ENCODE measurements around the gene SLC6A11. TPM values are rescaled to one million over a fixed set of nuclear protein-coding genes. Genes with fewer than 3 reads are reported as not detected.

Gene SLC6A11
- total RNA-seq, 6 donors from 2014 or later, result 0.07 TPM; not detected in 5

DNA sequence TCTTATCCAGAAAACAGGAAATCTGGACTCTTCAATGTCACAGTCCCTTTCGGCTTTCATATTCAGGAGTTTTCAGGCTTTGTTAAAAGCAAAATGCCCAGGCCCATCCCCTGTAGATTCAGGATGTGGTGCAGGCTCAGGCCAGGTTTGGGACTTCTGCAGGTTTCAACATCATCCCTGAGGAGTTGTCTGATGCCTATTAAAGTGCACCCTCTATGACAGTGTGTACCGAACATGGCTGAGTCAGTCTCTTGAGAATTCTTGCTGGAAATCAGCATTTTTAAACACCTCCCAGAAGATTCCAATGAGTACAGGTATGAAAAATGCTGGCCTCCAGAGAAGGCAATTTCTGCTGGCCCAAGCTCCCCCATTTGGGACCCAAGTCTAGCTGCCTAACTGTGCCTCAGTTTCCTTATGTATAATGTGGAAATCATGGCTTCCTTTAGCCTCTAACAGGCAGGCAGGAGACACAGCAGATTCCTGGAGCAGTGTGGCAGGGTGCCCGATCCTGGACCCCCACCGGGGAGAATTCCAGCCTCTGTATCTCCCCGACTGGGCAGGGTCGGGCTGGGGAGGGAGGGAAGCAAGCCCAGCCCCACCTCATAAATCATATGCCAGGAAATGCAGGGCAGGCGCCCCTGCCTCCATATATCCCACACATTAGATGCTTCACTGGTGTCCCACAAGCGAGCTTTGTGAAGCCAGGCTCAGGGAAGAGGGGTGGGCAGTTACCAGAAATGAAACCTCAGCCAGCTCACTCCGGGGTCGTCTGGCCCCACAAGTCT, 44.4 kb upstream of the SLC6A11 start:
- Histone ChIP-seq H3K4me3 (no peak overlapping the region), H3K27ac (no peak overlapping the region), H3K4me1 (no peaks in the 10 kb centered on the region), H3K36me3 (no peaks in the 10 kb centered on the region), H3K9me3 (no peaks in the 10 kb centered on the region), H3K27me3 (no peaks in the 10 kb centered on the region)
- ATAC-seq (ENCODE audit: low FRiP score in 2 of 2) (peak in 1 of 2 donors; percentile 28), DNase-seq (no peak)
- 60 to 64% methylated on average over 10 of the region's 10 CpGs for WGBS, 2 donors
- TF ChIP-seq, protein P1, sequence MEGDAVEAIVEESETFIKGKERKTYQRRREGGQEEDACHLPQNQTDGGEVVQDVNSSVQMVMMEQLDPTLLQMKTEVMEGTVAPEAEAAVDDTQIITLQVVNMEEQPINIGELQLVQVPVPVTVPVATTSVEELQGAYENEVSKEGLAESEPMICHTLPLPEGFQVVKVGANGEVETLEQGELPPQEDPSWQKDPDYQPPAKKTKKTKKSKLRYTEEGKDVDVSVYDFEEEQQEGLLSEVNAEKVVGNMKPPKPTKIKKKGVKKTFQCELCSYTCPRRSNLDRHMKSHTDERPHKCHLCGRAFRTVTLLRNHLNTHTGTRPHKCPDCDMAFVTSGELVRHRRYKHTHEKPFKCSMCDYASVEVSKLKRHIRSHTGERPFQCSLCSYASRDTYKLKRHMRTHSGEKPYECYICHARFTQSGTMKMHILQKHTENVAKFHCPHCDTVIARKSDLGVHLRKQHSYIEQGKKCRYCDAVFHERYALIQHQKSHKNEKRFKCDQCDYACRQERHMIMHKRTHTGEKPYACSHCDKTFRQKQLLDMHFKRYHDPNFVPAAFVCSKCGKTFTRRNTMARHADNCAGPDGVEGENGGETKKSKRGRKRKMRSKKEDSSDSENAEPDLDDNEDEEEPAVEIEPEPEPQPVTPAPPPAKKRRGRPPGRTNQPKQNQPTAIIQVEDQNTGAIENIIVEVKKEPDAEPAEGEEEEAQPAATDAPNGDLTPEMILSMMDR (IDR thresholded peaks at IDR 0.05), result no peak
- TF ChIP-seq POLR2AphosphoS5 (IDR thresholded peaks at IDR 0.05) (no peak), EP300 (IDR thresholded peaks at IDR 0.05) (no peak), POLR2A (IDR thresholded peaks at IDR 0.05) (no peak)

DNA sequence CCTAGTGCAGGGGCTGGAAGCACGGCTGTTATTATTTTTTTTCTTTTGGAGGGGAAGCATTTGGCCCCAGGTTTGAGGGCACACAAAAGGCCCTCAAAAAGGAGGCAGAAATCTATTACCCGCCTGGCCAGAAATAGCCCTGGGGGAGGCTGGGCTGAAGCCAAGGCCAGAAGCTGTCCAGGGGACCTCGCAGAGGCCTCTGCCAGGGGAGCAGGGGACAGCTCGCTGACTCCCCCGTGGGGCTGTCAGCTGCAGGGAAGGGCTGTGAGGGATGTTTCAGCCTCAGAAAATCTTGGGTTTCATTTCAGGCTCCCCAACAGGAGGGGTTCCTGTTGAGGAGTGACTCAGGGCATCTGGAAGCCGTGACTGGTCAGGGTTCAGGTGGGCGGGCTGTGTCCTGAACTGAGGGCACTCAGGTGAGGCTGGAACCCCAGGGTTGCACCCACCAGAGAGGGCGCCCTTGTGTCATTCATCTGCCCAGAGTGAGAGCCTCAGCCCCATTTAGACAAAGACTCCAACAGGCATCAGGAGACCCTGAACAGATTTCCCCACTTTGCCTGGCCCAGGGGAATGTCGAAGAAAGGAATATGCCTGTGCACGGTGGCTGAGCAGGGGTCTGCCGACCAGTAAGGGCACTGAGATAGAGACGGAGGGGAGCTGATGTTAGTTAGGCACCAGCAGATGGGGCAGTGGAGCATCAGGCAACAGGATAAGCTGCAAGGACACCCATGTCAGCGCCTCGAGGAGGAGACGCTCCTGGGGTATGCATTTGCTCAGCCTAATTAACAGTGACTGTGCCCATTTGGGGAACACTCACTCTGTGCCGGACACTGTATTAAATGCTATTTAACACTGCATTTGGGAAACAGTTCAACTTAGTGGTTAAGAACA, 43.5 kb upstream of the SLC6A11 start:
- Histone ChIP-seq H3K27me3 (no peaks in the 10 kb centered on the region), H3K4me1 (no peaks in the 10 kb centered on the region), H3K27ac (no peak overlapping the region), H3K4me3 (no peak overlapping the region), H3K36me3 (no peaks in the 10 kb centered on the region), H3K9me3 (no peaks in the 10 kb centered on the region)
- DNase-seq (no peak), ATAC-seq (ENCODE audit: low FRiP score in 2 of 2) (no peak)
- TF ChIP-seq POLR2AphosphoS5 (IDR thresholded peaks at IDR 0.05), result no peak
- no peak for TF ChIP-seq EP300 (IDR thresholded peaks at IDR 0.05)
- TF ChIP-seq, protein P1 (IDR thresholded peaks at IDR 0.05), result no peak
- no peak for TF ChIP-seq POLR2A (IDR thresholded peaks at IDR 0.05)
- WGBS, 2 donors, result 53 to 85% methylated on average over 4 to 16 of the region's 16 CpGs

DNA sequence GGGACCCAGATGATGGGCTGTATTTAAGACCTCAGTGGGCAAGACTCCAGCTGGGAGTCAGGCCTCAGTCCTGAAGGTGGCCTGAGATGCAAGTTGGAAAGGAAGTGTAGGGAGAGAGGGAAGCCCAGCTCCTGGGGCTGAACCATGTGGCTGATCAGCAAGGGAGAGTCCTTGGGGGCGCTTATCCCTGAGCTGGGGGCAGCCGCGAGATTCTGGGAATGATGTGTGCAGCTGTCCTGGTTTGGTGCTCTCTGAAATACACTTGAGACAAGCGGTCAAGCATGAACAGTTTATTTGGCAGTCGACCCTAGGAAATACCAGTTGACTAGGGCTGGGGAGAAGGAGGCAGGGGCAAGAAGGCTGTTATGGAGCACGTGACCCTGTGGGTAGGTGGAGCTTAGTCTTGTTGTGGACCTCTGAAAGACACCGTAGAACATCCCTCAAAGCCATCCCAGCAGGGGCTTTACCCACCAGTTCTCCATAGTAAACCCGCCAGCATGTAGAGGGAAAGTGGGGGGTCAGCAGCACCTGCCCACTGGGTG, 41.8 kb upstream of the SLC6A11 start:
- 77 to 81% methylated on average over 8 of the region's 8 CpGs for WGBS, 2 donors
- no peak for ATAC-seq (ENCODE audit: low FRiP score in 2 of 2)

DNA sequence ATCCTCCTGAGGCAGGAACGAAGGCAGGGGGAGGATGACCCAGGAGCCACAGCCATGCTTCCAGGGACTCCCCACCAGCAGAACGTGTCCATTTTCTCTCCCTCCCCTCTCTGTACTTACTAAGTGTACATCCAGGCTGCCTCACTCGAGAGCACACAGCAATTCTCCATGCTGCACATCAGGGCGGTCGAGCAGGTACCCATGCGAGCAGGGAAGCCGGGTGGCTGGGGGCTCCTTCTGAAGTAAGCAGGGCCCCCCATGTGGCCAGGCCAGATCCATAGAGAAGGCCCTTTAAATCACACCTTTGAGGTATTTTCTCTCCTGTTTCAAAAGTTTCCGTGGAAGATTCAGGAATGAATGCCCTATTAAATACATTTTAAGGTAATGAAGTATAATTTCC, 41.2 kb upstream of the SLC6A11 start:
- Histone ChIP-seq H3K27me3 (no peaks in the 10 kb centered on the region), H3K27ac (no peak overlapping the region), H3K4me1 (no peaks in the 10 kb centered on the region), H3K9me3 (no peaks in the 10 kb centered on the region), H3K36me3 (no peaks in the 10 kb centered on the region), H3K4me3 (no peak overlapping the region)
- TF ChIP-seq POLR2AphosphoS5 (IDR thresholded peaks at IDR 0.05) (no peak), EP300 (IDR thresholded peaks at IDR 0.05) (no peak), POLR2A (IDR thresholded peaks at IDR 0.05) (no peak)
- TF ChIP-seq, protein P1 (IDR thresholded peaks at IDR 0.05), result no peak
- DNase-seq (no peak), ATAC-seq (ENCODE audit: low FRiP score in 2 of 2) (no peak)
- WGBS, 2 donors, result 71 to 74% methylated on average over 8 of the region's 8 CpGs

More for the DNA sequence above, 41.8 kb upstream of the SLC6A11 start:
- H3K9me3 ChIP-seq, result no peaks in the 10 kb centered on the region
- H3K27me3 ChIP-seq, result no peaks in the 10 kb centered on the region
- TF ChIP-seq POLR2AphosphoS5 (IDR thresholded peaks at IDR 0.05) (no peak), EP300 (IDR thresholded peaks at IDR 0.05) (no peak), POLR2A (IDR thresholded peaks at IDR 0.05) (no peak)
- TF ChIP-seq, protein P1 (IDR thresholded peaks at IDR 0.05), result no peak
- no peak overlapping the region for H3K27ac ChIP-seq
- no peaks in the 10 kb centered on the region for H3K36me3 ChIP-seq
- no peaks in the 10 kb centered on the region for H3K4me1 ChIP-seq
- DNase-seq, result no peak
- no peak overlapping the region for H3K4me3 ChIP-seq

Measured in upper lobe of left lung (tissue), 6 donors.